ENCODE results near the gene SLC25A5. TPM values are rescaled to one million over a fixed set of nuclear protein-coding genes. Genes with fewer than 3 reads are reported as not detected.
A peak's percentile ranks its signal among the peaks of the same experiment; 100 is the strongest.
"Not testable (repeated sequence)": the region's sequence is repeated elsewhere in the genome, so short reads cannot be mapped to it uniquely, and the experiment has no call there.

Gene SLC25A5
- polyA plus RNA-seq, 1 donor from 2014 or later = 298 TPM

DNA sequence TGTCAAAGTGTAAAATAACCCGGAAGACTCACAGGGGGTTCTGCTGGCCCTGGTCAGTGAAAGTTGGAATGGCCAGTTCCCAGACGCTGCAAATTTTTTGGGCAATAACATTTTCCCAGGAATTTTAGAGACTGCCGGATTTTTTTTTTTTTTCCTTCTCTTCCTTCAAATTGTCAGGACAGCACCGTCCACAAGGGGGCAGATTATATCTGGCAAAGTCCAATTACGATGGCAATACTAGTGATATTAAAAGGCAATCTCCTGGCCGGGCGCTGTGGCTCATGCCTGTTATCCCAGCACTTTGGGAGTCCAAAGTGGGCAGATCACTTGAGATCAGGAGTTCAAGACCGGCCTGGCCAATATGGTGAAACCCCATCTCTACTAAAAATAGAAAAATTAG is 20.5 kb downstream of the SLC25A5 start:
- Mint-ChIP-seq H3K9me3 (no peaks in the 10 kb centered on the region), H3K27me3 (no peaks in the 10 kb centered on the region), H3K4me1 (peaks cover 2 to 6% (median 3%) of the 10 kb centered on the region in 3 donors), H3K36me3 (no peaks in the 10 kb centered on the region), H3K27ac (no peak overlapping the region), H3K4me3 (no peak overlapping the region)

GRCh38 chrX:119489212-119490074 is 21.2 kb downstream of the SLC25A5 start:
- Mint-ChIP-seq H3K36me3 (no peaks in the 10 kb centered on the region), H3K27ac (no peak overlapping the region), H3K4me3 (no peak overlapping the region), H3K9me3 (no peaks in the 10 kb centered on the region), H3K27me3 (no peaks in the 10 kb centered on the region), H3K4me1 (peaks cover 2 to 4% (median 3%) of the 10 kb centered on the region in 3 donors)

DNA sequence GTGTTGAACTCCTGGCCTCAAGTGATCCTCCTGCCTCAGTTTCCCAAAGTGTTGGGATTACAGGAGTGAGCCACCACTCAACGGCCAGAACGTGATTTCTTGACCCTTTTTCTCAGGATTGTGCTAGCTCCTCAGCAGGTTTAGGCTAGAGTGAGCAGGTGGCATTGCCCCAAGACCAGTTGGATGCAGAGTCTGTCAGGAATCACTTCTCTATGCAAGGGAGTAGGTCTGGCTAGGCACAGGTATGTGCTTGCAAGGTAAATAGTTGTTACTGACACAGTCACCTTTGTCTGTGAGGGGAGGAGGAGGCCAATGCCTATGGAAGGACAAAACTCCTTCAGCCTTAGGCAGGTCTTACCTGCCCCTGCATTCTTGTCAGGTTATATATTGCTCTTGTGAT is 24.2 kb downstream of the SLC25A5 start:
- Mint-ChIP-seq H3K27me3 (no peaks in the 10 kb centered on the region), H3K9me3 (peaks cover 0 to 1% (median 0%) of the 10 kb centered on the region in 3 donors), H3K4me1 (peaks cover 12 to 16% (median 16%) of the 10 kb centered on the region in 3 donors), H3K27ac (no peak overlapping the region), H3K36me3 (no peaks in the 10 kb centered on the region), H3K4me3 (no peak overlapping the region)

DNA sequence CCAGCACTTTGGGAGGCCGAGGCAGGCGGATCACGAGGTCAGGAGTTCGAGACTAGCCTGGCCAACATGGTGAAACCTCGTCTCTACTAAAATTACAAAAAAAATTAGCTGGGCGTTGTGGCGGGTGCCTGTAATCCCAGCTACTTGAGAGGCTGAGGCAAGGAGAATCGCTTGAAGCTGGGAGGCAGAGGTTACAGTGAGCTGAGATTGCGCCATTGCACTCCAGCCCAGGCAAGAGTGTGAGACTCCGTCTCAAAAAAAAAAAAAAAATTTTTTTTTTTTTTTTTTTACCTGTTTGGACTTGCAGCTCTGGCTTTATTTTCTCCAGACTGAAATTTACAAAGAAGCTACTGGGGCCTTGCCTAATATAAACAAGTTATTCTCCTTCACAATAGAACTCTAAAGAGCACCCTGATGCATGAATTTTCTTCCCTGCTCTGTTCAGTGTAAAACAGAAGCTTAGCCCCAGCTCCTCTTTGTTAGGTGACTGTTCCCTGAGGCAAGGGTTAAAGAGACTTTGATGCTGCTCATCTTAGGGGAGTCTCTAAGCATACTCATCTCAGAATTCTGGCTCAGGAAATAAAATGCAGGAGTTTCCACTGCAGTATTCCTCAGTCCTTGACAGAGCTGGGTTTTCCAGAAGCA is 25.7 kb downstream of the SLC25A5 start:
- H3K36me3 Mint-ChIP-seq, H3K27me3 Mint-ChIP-seq, H3K27ac Mint-ChIP-seq, H3K9me3 Mint-ChIP-seq, H3K4me3 Mint-ChIP-seq: not testable (repeated sequence)
- peaks cover 12 to 13% (median 12%) of the 10 kb centered on the region in 3 donors for H3K4me1 Mint-ChIP-seq

DNA sequence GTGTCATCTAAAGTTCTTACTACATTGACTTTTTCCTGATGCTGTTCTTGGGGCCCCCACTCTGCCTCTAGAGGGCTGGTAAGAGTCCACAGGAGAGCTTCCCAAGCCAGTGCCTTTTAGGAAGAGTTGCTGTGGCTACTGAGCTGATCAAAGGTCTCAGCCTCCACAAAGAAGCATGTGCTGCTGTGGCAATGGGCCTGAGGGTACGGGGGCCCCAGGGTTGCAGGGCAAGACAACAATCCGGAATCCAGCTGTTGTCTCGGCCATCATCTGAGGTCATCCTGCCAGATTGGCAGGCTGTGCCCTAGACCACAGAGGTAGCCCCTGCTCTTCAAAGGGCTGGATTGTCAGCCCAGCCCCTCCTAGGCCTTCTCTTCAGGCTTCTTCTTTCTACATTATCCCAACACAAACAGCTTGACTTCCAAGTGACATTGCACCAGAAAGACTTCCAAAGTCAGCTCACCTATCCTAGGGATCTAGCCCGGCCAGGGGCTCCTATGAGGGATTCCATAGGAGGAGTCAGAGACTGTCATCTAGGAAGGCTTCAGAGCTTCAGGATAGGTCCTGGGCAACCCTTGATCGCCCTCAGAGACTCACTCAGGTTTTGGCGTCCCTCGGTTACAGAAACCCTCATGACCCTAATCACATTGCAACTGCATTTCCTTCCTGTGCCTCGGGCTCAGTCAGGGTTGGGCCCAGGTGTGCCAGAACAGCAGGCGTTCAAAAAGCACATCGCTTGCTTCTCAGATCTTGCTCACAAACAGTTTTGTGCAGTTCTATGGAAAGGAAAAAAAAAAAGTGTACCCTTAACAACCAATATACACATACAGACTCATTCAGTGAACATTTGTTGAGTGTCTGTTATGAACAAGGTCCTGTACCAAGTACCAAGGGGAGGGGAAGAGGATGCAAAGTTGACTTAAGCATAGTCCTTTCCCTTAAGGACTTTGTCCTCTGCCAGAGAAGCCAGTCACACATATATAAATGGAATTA is 27.8 kb downstream of the SLC25A5 start:
- Mint-ChIP-seq H3K27ac (peak overlapping the region in 1 of 3 donors; percentile 84), H3K4me1 (peaks cover 12 to 19% (median 17%) of the 10 kb centered on the region in 3 donors), H3K4me3 (no peak overlapping the region), H3K27me3 (no peaks in the 10 kb centered on the region), H3K36me3 (peaks cover 1% of the 10 kb centered on the region), H3K9me3 (peaks cover 0 to 1% (median 0%) of the 10 kb centered on the region in 3 donors)

DNA sequence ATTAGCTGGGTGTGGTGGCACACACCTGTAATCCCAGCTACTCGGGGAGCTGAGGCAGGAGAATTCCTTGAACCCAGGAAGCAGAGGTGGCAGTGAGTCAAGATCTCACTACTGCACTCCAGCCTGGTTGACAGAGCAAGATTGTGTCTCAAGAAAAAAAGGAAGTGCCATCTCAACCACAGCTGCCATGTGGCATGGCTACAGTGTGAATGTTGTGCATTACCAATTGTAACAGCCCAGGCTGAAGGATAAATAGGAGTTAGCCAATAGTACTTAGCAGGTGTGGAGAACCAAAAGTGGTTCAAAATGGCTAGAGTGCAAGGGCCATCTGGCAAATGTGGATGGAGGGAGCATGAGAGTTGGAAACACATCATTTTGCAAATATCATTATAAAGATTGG is 28.9 kb downstream of the SLC25A5 start:
- peaks cover 1% of the 10 kb centered on the region for H3K36me3 Mint-ChIP-seq
- H3K27ac Mint-ChIP-seq = no peak overlapping the region
- H3K9me3 Mint-ChIP-seq = peaks cover 0 to 1% (median 0%) of the 10 kb centered on the region in 3 donors
- H3K4me1 Mint-ChIP-seq = peaks cover 12 to 21% (median 18%) of the 10 kb centered on the region in 3 donors
- no peaks in the 10 kb centered on the region for H3K27me3 Mint-ChIP-seq
- H3K4me3 Mint-ChIP-seq = peak overlapping the region in 1 of 4 donors; percentile 15

DNA sequence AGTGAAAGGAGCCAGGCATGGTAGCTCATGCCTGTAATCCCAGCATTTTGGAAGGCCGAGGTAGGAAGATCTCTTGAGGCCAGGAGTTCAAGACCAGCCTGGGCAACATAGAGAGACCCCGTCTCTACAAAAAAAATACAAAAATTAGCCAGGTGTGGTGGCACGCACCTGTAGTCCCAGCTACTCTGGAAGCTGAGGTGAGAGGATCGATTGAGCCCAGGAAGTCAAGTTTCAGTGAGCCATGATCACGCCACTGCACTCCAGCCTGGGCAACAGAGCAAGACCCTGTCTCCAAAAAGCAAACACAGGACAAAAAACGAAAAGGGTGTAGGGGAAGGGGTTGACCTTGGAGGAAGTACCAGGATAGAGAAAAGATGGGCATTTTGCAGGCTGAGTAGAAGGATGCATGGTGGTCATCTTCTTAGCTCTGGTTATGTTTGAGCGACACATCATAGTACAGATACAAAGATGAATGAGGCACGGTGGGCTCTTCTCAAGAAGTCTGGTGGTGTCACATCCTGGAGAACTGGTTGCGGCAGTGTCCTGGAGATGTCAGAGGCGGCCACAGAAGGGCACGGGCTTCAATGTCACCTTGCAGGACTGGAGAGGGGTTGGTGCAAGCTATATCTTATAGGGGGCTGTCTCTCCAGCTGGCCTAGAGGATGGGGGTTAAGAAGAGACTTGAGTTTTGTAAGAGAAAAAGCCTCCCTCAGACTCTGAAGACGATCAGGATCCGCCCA is 32.0 kb downstream of the SLC25A5 start:
- Mint-ChIP-seq H3K9me3 (peaks cover 0 to 1% (median 0%) of the 10 kb centered on the region in 3 donors), H3K36me3 (peaks cover 1% of the 10 kb centered on the region), H3K27me3 (no peaks in the 10 kb centered on the region), H3K4me3 (peak overlapping the region in 1 of 4 donors; percentile 12), H3K4me1 (peaks cover 12 to 21% (median 18%) of the 10 kb centered on the region in 3 donors), H3K27ac (no peak overlapping the region)

DNA sequence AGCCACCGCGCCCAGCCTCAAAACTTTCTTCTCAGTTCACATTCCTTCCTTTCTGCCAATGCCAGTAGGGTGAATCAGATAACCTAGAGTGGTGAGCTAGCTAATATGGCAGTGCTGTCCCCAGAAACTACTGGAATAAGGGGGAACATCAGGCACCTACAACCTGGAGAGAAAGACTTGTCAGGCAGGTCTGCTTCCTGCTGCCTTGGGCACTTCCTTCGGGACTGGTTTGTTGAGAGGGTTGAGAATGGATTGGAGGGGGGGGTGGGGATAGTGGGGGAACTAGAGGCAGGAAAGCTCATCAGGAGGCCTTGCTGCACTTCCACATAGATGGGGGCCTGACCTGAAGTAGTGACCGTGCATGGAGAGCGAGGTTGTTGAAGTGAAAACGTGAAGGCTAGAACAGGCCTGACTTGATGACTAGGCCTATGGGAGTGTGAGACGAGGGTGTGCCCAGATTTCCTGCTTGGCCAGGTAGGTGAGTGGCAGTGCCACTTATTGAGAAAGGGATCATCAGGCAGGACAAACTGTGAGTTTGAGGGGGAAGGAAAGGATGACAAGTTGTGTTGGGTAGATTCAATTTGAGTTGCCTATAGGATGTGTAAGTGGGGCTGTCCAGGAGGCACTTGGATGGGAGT is 33.4 kb downstream of the SLC25A5 start:
- peaks cover 0 to 1% (median 0%) of the 10 kb centered on the region in 3 donors for H3K9me3 Mint-ChIP-seq
- H3K27me3 Mint-ChIP-seq = no peaks in the 10 kb centered on the region
- peak overlapping the region in 1 of 4 donors; percentile 63 for H3K4me3 Mint-ChIP-seq
- peaks cover 7 to 16% (median 11%) of the 10 kb centered on the region in 3 donors for H3K4me1 Mint-ChIP-seq
- peak overlapping the region in 2 of 3 donors; percentile 2 to 74 for H3K27ac Mint-ChIP-seq
- peaks cover 1% of the 10 kb centered on the region for H3K36me3 Mint-ChIP-seq

- peak overlapping the region in 1 of 4 donors; percentile 8 for H3K4me3 Mint-ChIP-seq
- peaks cover 1% of the 10 kb centered on the region for H3K36me3 Mint-ChIP-seq
- no peaks in the 10 kb centered on the region for H3K9me3 Mint-ChIP-seq
- H3K27me3 Mint-ChIP-seq = no peaks in the 10 kb centered on the region
- peaks cover 0 to 10% (median 5%) of the 10 kb centered on the region in 3 donors for H3K4me1 Mint-ChIP-seq
- H3K27ac Mint-ChIP-seq = no peak overlapping the region
Measured at GRCh38 chrX:119502727-119503483, 34.7 kb downstream of the SLC25A5 start.

DNA sequence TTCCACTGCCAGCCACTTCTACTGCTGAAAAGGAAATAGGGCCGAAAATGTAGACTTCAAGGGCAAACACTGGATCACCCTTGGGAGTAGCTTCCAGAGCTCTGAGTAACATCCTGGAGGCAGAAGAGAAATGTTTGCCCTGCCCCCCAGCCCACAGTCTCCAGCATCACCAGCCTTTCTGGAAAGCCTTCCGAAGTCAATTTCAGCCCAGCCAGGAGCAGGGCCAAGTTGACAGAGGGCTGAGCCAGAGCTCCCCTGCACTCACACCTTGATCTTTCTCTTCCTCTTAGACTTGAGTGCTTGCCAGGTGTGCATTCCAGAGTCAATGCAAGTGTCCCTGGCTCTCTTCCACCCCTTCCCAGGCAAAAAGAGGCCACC is 35.2 kb downstream of the SLC25A5 start:
- Mint-ChIP-seq H3K27ac (no peak overlapping the region), H3K4me3 (no peak overlapping the region), H3K4me1 (peaks cover 0 to 10% (median 5%) of the 10 kb centered on the region in 3 donors), H3K36me3 (peaks cover 1% of the 10 kb centered on the region), H3K27me3 (no peaks in the 10 kb centered on the region), H3K9me3 (no peaks in the 10 kb centered on the region)

GRCh38 chrX:119505145-119505544 is 36.9 kb downstream of the SLC25A5 start:
- H3K9me3 Mint-ChIP-seq, H3K4me3 Mint-ChIP-seq, H3K36me3 Mint-ChIP-seq, H3K27ac Mint-ChIP-seq, H3K27me3 Mint-ChIP-seq: not testable (repeated sequence)
- H3K4me1 Mint-ChIP-seq = peaks cover 0 to 10% (median 5%) of the 10 kb centered on the region in 3 donors

DNA sequence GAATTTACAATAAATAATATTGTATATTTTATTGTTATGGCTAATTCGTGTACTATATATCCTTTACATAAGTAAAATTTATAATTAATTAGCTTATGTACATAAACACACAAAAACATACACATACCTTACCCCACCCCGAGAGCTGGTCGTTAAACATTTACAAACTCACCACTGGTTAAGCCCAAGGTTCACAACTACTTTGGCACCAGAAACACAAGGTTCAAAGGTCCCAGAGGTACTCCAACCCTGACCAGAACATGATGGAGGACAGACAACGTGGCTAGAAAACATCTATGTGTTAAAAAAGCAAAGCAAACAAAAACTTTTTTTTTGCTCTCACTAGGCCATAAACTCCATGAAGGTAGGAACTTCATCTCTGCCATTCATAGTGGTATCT is 37.7 kb downstream of the SLC25A5 start:
- no peaks in the 10 kb centered on the region for H3K9me3 Mint-ChIP-seq
- H3K4me3 Mint-ChIP-seq = no peak overlapping the region
- H3K4me1 Mint-ChIP-seq = peaks cover 0 to 3% (median 2%) of the 10 kb centered on the region in 3 donors
- no peaks in the 10 kb centered on the region for H3K36me3 Mint-ChIP-seq
- H3K27ac Mint-ChIP-seq = no peak overlapping the region
- H3K27me3 Mint-ChIP-seq = peaks cover 2% of the 10 kb centered on the region

- Mint-ChIP-seq H3K4me3 (no peak overlapping the region), H3K9me3 (no peaks in the 10 kb centered on the region), H3K27ac (peak overlapping the region in 1 of 3 donors; percentile 28), H3K27me3 (peaks cover 2% of the 10 kb centered on the region), H3K36me3 (no peaks in the 10 kb centered on the region), H3K4me1 (no peaks in the 10 kb centered on the region)
Measured at GRCh38 chrX:119507206-119507605, 39.0 kb downstream of the SLC25A5 start.

Data from IgD-negative memory B cell (primary cell).